C4-2B (cell line): ENCODE measurements around the gene DRC1.

ENCODE experiments used
- ZFX ChIP-seq: fragments of 450-650 bp; IDR thresholded peaks from 2 replicates; pipeline ENCODE4 v1.6.1; 2017
- TF ChIP-seq, protein P1 (sequence below): fragments of 450-650 bp; conservative IDR thresholded peaks from 2 replicates; pipeline ENCODE4 v1.5.1; 2017; ENCODE audit warnings: mild to moderate bottlenecking

- TF ChIP-seq, protein P1, sequence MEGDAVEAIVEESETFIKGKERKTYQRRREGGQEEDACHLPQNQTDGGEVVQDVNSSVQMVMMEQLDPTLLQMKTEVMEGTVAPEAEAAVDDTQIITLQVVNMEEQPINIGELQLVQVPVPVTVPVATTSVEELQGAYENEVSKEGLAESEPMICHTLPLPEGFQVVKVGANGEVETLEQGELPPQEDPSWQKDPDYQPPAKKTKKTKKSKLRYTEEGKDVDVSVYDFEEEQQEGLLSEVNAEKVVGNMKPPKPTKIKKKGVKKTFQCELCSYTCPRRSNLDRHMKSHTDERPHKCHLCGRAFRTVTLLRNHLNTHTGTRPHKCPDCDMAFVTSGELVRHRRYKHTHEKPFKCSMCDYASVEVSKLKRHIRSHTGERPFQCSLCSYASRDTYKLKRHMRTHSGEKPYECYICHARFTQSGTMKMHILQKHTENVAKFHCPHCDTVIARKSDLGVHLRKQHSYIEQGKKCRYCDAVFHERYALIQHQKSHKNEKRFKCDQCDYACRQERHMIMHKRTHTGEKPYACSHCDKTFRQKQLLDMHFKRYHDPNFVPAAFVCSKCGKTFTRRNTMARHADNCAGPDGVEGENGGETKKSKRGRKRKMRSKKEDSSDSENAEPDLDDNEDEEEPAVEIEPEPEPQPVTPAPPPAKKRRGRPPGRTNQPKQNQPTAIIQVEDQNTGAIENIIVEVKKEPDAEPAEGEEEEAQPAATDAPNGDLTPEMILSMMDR: no peak
- no peak for TF ChIP-seq ZFX
Measured at GRCh38 chr2:26460613-26461031, 58.9 kb downstream of the DRC1 start.
